GM23338 (cell line): Measurements from ENCODE around the gene LFNG. TPM values are rescaled to one million over a fixed set of nuclear protein-coding genes. Genes with fewer than 3 reads are reported as not detected.

ENCODE experiments used
- ATAC-seq: fragments of 200-7000 bp; cut with Tn5 transposase; 3 replicates; pipeline ENCODE4 v1.9.1; 2020
- DNase-seq: peaks from one replicate; pipeline ENCODE4 v3.0.0-alpha.2; 2015; ENCODE audit warnings: low spot score
- H2AFZ ChIP-seq: fragments of 200-600 bp; sonication (generic); 2 replicates; pipeline ENCODE4 v1.8.0; 2016; ENCODE audit warnings: antibody characterized with exemption, mild to moderate bottlenecking, moderate library complexity
- H3F3A ChIP-seq: fragments of 200-600 bp; sonication (generic); replicated peaks from 2 replicates; pipeline ENCODE4 v1.8.0; 2017; ENCODE audit warnings: antibody characterized with exemption, mixed run types, low read depth
- H3K27ac ChIP-seq: fragments of 200-600 bp; sonication (generic); 2 replicates; pipeline ENCODE4 v1.6.1; 2016; ENCODE audit warnings: low read depth
- H3K27me3 ChIP-seq: fragments of 200-600 bp; sonication (generic); 2 replicates; pipeline ENCODE4 v1.8.0; 2016; ENCODE audit warnings: mild to moderate bottlenecking, mixed run types, moderate library complexity; ENCODE audit not compliant: insufficient read depth
- H3K36me3 ChIP-seq: fragments of 200-600 bp; sonication (generic); 2 replicates; pipeline ENCODE4 v1.8.0; 2016; ENCODE audit warnings: mild to moderate bottlenecking; ENCODE audit not compliant: insufficient read depth
- H3K4me1 ChIP-seq: fragments of 200-600 bp; sonication (generic); 2 replicates; pipeline ENCODE4 v1.8.0; 2016; ENCODE audit warnings: mild to moderate bottlenecking, moderate library complexity; ENCODE audit not compliant: insufficient read depth
- H3K4me2 ChIP-seq: fragments of 200-600 bp; sonication (generic); 2 replicates; pipeline ENCODE4 v1.7.1; 2017; ENCODE audit warnings: mixed run types
- H3K4me3 ChIP-seq: fragments of 200-600 bp; sonication (generic); 2 replicates; pipeline ENCODE4 v1.6.1; 2016; ENCODE audit warnings: mixed run types
- H3K79me2 ChIP-seq: fragments of 200-600 bp; sonication (generic); replicated peaks from 2 replicates; pipeline ENCODE4 v1.8.0; 2017; ENCODE audit warnings: mild to moderate bottlenecking; ENCODE audit not compliant: insufficient read depth
- H3K9me2 ChIP-seq: fragments of 200-600 bp; sonication (generic); 2 replicates; pipeline ENCODE4 v1.8.0; 2017; ENCODE audit not compliant: insufficient read depth
- H4K20me1 ChIP-seq: fragments of 200-600 bp; sonication (generic); replicated peaks from 2 replicates; pipeline ENCODE4 v1.8.0; 2017; ENCODE audit warnings: mild to moderate bottlenecking; ENCODE audit not compliant: insufficient read depth
- H3K27ac Mint-ChIP-seq: 2 replicates; pipeline ENCODE4 v1.8.0; 2020; ENCODE audit warnings: inconsistent platforms, mild to moderate bottlenecking, moderate library complexity, mixed read lengths
- H3K27me3 Mint-ChIP-seq: 3 replicates; pipeline ENCODE4 v1.8.0; 2022; ENCODE audit warnings: low read depth, mild to moderate bottlenecking, moderate library complexity, mixed read lengths, inconsistent platforms; ENCODE audit not compliant: insufficient read depth, poor library complexity
- H3K36me3 Mint-ChIP-seq: 3 replicates; pipeline ENCODE4 v1.8.0; 2021; ENCODE audit warnings: low read depth, mild to moderate bottlenecking, inconsistent platforms, moderate library complexity, mixed read lengths
- H3K4me1 Mint-ChIP-seq: 3 replicates; pipeline ENCODE4 v1.8.0; 2020; ENCODE audit warnings: mild to moderate bottlenecking, inconsistent platforms, mixed read lengths
- H3K4me3 Mint-ChIP-seq: 3 replicates; pipeline ENCODE4 v1.8.0; 2021; ENCODE audit warnings: moderate library complexity, mild to moderate bottlenecking, inconsistent platforms, mixed read lengths
- H3K9me3 Mint-ChIP-seq: 3 replicates; pipeline ENCODE4 v1.8.0; 2020; ENCODE audit warnings: moderate library complexity, mild to moderate bottlenecking, inconsistent platforms, mixed read lengths
- CTCF ChIP-seq, 2 experiments: fragments of 200-600 bp in 1 of 2; sonication (generic) in 1 of 2; conservative IDR thresholded peaks; 2 replicates each; pipeline versions ENCODE4 v1.5.1 to v1.6.1; 2016 to 2017; ENCODE audit warnings: antibody characterized with exemption in 2 of 2, low read depth in 2 of 2, mild to moderate bottlenecking in 2 of 2, moderate library complexity in 1 of 2
- EZH2phosphoT487 ChIP-seq: fragments of 200-600 bp; sonication (generic); IDR thresholded peaks from one replicate; pipeline ENCODE4 v1.8.1; 2018; ENCODE audit warnings: antibody characterized with exemption; ENCODE audit not compliant: unreplicated experiment
- JUNB ChIP-seq: IDR thresholded peaks from one replicate; pipeline ENCODE4 v1.6.1; 2016; ENCODE audit warnings: antibody characterized with exemption; ENCODE audit not compliant: unreplicated experiment
- NANOG ChIP-seq: IDR thresholded peaks from 2 replicates; pipeline ENCODE4 v1.6.1; 2016; ENCODE audit warnings: antibody characterized with exemption, borderline replicate concordance
- POLR2AphosphoS5 ChIP-seq: IDR thresholded peaks from 2 replicates; pipeline ENCODE4 v1.6.1; 2016; ENCODE audit warnings: antibody characterized with exemption, low read depth
- STAT1 ChIP-seq: IDR thresholded peaks from one replicate; pipeline ENCODE4 v1.6.1; 2016; ENCODE audit warnings: antibody characterized with exemption; ENCODE audit not compliant: unreplicated experiment
- ZNF114 ChIP-seq: fragments of 250-450 bp; sonication (Bioruptor Pico); IDR thresholded peaks from 2 replicates; pipeline ENCODE4 v1.5.0; 2020; ENCODE audit warnings: mild to moderate bottlenecking, moderate library complexity
- ZNF331 ChIP-seq: fragments of 250-450 bp; sonication (Bioruptor Pico); IDR thresholded peaks from 2 replicates; pipeline ENCODE4 v1.5.0; 2020; ENCODE audit warnings: low read depth, mild to moderate bottlenecking, moderate library complexity
- ZNF462 ChIP-seq: fragments of 250-450 bp; sonication (Bioruptor Pico); IDR thresholded peaks from 2 replicates; pipeline ENCODE4 v1.5.0; 2020; ENCODE audit warnings: mild to moderate bottlenecking, moderate library complexity
- polyA plus RNA-seq: library from polyadenylated mRNA; unstranded; fragments of >200 nt; fragmentation: Nextera tagmentation; extraction: Ambion mirVana; gene quantifications from 2 replicates; pipeline ENCODE4 v1.2.1, GENCODE V29; 2016
- total RNA-seq: library from RNA; depleted of rRNA; stranded (reverse); fragments of >200 nt; shearing (Covaris generic); gene quantifications from 2 replicates; pipeline ENCODE4 v1.2.3, GENCODE V29; 2014

Gene LFNG
- total and polyA plus RNA-seq, 2 experiments from 2014 or later = 1.7 to 35.4 TPM

- Mint-ChIP-seq H3K9me3 (peaks cover 8% of the 10 kb centered on the region; the same call in 1 of the 3 replicates), H3K4me1 (0 out of 3 replicates have a peak, but pooled peaks cover 4% of the 10 kb centered on the region), H3K36me3 (no peaks in the 10 kb centered on the region), H3K27me3 (peaks cover 19% of the 10 kb centered on the region), H3K4me3 (no peak overlapping the region), H3K27ac (no peak overlapping the region)
- no peaks in the 10 kb centered on the region for H3K4me1 ChIP-seq
- no peak overlapping the region for H3K4me2 ChIP-seq
- no peak overlapping the region for H2AFZ ChIP-seq
- TF ChIP-seq NANOG (no peak), STAT1 (no peak), POLR2AphosphoS5 (no peak), ZNF114 (CRISPR knock-in tag) (no peak)
- DNase-seq (no peak), ATAC-seq (no peak)
- no peaks in the 10 kb centered on the region for H3K9me2 ChIP-seq
- H3K36me3 ChIP-seq = no peaks in the 10 kb centered on the region
- no peaks in the 10 kb centered on the region for H3F3A ChIP-seq
- no peaks in the 10 kb centered on the region for H4K20me1 ChIP-seq
- no peaks in the 10 kb centered on the region for H3K27me3 ChIP-seq
- H3K79me2 ChIP-seq = no peaks in the 10 kb centered on the region
- no peak overlapping the region for H3K27ac ChIP-seq
- no peak overlapping the region for H3K4me3 ChIP-seq
Observed at GRCh38 chr7:2483494-2483893, 36.1 kb upstream of the LFNG start.

GRCh38 chr7:2484868-2485267, 34.7 kb upstream of the LFNG start:
- DNase-seq (no peak), ATAC-seq (no peak)
- Mint-ChIP-seq H3K9me3 (peaks cover 8% of the 10 kb centered on the region; the same call in 1 of the 3 replicates), H3K36me3 (no peaks in the 10 kb centered on the region; the same call in 2 of the 3 replicates), H3K4me1 (no peaks in the 10 kb centered on the region), H3K27me3 (peaks cover 10% of the 10 kb centered on the region), H3K27ac (no peak overlapping the region), H3K4me3 (no peak overlapping the region)
- Histone ChIP-seq H3K4me1 (no peaks in the 10 kb centered on the region), H3K4me3 (no peak overlapping the region), H3K27ac (no peak overlapping the region), H3K79me2 (no peaks in the 10 kb centered on the region), H4K20me1 (no peaks in the 10 kb centered on the region), H3K4me2 (no peak overlapping the region), H3K9me2 (no peaks in the 10 kb centered on the region), H3F3A (no peaks in the 10 kb centered on the region), H3K27me3 (no peaks in the 10 kb centered on the region), H3K36me3 (no peaks in the 10 kb centered on the region), H2AFZ (no peak overlapping the region)
- TF ChIP-seq ZNF331 (CRISPR knock-in tag) (no peak), EZH2phosphoT487 (no peak), JUNB (no peak), ZNF462 (CRISPR knock-in tag) (no peak), CTCF (conservative IDR thresholded peaks at IDR 0.05; ENCODE audit: low read depth in 2 of 2) (no peak), ZNF114 (CRISPR knock-in tag) (no peak), POLR2AphosphoS5 (no peak)
